A549 (cell line): Measurements from ENCODE around the gene FOXRED2. TPM values are rescaled to one million over a fixed set of nuclear protein-coding genes. Genes with fewer than 3 reads are reported as not detected.

ENCODE experiments used
- ATAC-seq, 2 experiments: fragments of 200-7000 bp in 1 of 2; fragments of >200 bp in 1 of 2; cut with Nextera tagmentation in 1 of 2; cut with Tn5 transposase in 1 of 2; 3 replicates each; pipeline versions ENCODE4 v1.8.0 to v1.9.1; 2018 to 2020; ENCODE audit warnings: mild to moderate bottlenecking in 1 of 2, moderate library complexity in 1 of 2
- CTCF ChIA-PET: fragments of 300-600 bp; sonication (Branson Sonifier 250); formaldehyde crosslinking; extraction: SDS; loops from one replicate; lab custom pipeline; 2021; ENCODE audit warnings: antibody characterized with exemption, inconsistent platforms; lab: Yijun Ruan, JAX
- POLR2A ChIA-PET: fragments of 350-600 bp; formaldehyde crosslinking; extraction: SDS; loops from one replicate; lab custom pipeline; 2021; ENCODE audit warnings: antibody characterized with exemption, inconsistent platforms; lab: Yijun Ruan, JAX
- DNase-seq, 2 experiments: peaks; one replicate each; pipeline versions ENCODE4 v3.0.0 to v3.0.0-alpha.2; 2011 to 2016; ENCODE audit warnings: low read depth in 1 of 2, low spot score in 1 of 2
- FAIRE-seq: peaks from 2 replicates; lab custom pipeline; 2011; peaks lifted over from hg19 to GRCh38; lab: Jason Lieb, UNC
- H3K27ac ChIP-seq, 2 experiments: fragments of >200 bp; sonication (Bioruptor Twin); formaldehyde crosslinking; 3 replicates each; pipeline ENCODE4 v1.5.1; 2016 to 2017
- H3K4me1 ChIP-seq: fragments of >200 bp; sonication (Bioruptor Twin); formaldehyde crosslinking; 3 replicates; pipeline ENCODE4 v1.6.1; 2016
- H3K4me2 ChIP-seq: fragments of >200 bp; sonication (Bioruptor Twin); formaldehyde crosslinking; 3 replicates; pipeline ENCODE4 v1.6.1; 2016
- H3K4me3 ChIP-seq: fragments of >200 bp; sonication (Bioruptor Twin); formaldehyde crosslinking; 3 replicates; pipeline ENCODE4 v1.5.1; 2016
- H3K9me3 ChIP-seq: fragments of >200 bp; sonication (Bioruptor Twin); formaldehyde crosslinking; 3 replicates; pipeline ENCODE4 v1.6.1; 2016
- CBX8 ChIP-seq: fragments of 200-600 bp; sonication (generic); IDR thresholded peaks from 2 replicates; pipeline ENCODE4 v1.6.1; 2016
- CEBPB ChIP-seq, 2 experiments: fragments of >200 bp in 1 of 2; sonication (Bioruptor Twin) in 1 of 2; formaldehyde crosslinking in 1 of 2; IDR thresholded peaks; 2 replicates each; pipeline ENCODE4 v1.6.1; 2012 to 2016
- EHMT2 ChIP-seq: fragments of 200-600 bp; sonication (generic); IDR thresholded peaks from 2 replicates; pipeline ENCODE4 v1.6.1; 2016; ENCODE audit warnings: antibody characterized with exemption, low read depth, mild to moderate bottlenecking, moderate library complexity
- EP300 ChIP-seq, 2 experiments: fragments of >200 bp; sonication (Bioruptor Twin); formaldehyde crosslinking; IDR thresholded peaks; 2 replicates in 1 of 2; 3 replicates in 1 of 2; pipeline ENCODE4 v1.6.1; 2016 to 2017
- FOSB ChIP-seq: fragments of 250-450 bp; sonication (Bioruptor Pico); IDR thresholded peaks from 2 replicates; pipeline ENCODE4 v1.5.0; 2020; ENCODE audit warnings: mild to moderate bottlenecking, moderate library complexity
- GATA3 ChIP-seq: IDR thresholded peaks from 2 replicates; pipeline ENCODE4 v1.6.1; 2012; ENCODE audit warnings: borderline replicate concordance
- HOXA7 ChIP-seq: fragments of 250-450 bp; sonication (Bioruptor Pico); IDR thresholded peaks from 2 replicates; pipeline ENCODE4 v1.5.0; 2020; ENCODE audit warnings: mild to moderate bottlenecking, moderate library complexity
- HOXB5 ChIP-seq: fragments of 250-450 bp; sonication (Bioruptor Pico); IDR thresholded peaks from 2 replicates; pipeline ENCODE4 v1.5.0; 2020; ENCODE audit warnings: mild to moderate bottlenecking, moderate library complexity
- KDM5A ChIP-seq: fragments of 200-600 bp; sonication (generic); IDR thresholded peaks from 2 replicates; pipeline ENCODE4 v1.6.1; 2016; ENCODE audit warnings: antibody characterized with exemption, mild to moderate bottlenecking
- NPAS2 ChIP-seq: fragments of 250-450 bp; sonication (Bioruptor Pico); IDR thresholded peaks from 2 replicates; pipeline ENCODE4 v1.8.0; 2022; ENCODE audit warnings: mild to moderate bottlenecking, moderate library complexity, borderline replicate concordance
- PHF8 ChIP-seq: fragments of 200-600 bp; sonication (generic); IDR thresholded peaks from 2 replicates; pipeline ENCODE4 v1.6.1; 2016; ENCODE audit warnings: low read depth, mild to moderate bottlenecking, antibody characterized with exemption, moderate library complexity, borderline replicate concordance
- POLR2AphosphoS2 ChIP-seq: conservative IDR thresholded peaks from 2 replicates; pipeline ENCODE4 v1.6.1; 2012; ENCODE audit warnings: low read length, improper control_type of control experiment, inconsistent platforms
- RCOR1 ChIP-seq: fragments of 150-350 bp; IDR thresholded peaks from 2 replicates; pipeline ENCODE4 v1.6.1; 2014; ENCODE audit warnings: antibody characterized with exemption, low read length, low read depth
- RFX5 ChIP-seq: fragments of 450-650 bp; IDR thresholded peaks from 2 replicates; pipeline ENCODE4 v1.7.1; 2014; ENCODE audit warnings: antibody characterized with exemption, mild to moderate bottlenecking, moderate library complexity
- RNF2 ChIP-seq: fragments of 200-600 bp; sonication (generic); IDR thresholded peaks from 2 replicates; pipeline ENCODE4 v1.6.1; 2016; ENCODE audit warnings: low read depth, mild to moderate bottlenecking, antibody characterized with exemption, moderate library complexity, borderline replicate concordance
- TFCP2L1 ChIP-seq: fragments of 250-450 bp; sonication (Bioruptor Pico); IDR thresholded peaks from 2 replicates; pipeline ENCODE4 v1.5.0; 2021; ENCODE audit warnings: mild to moderate bottlenecking
- TP53 ChIP-seq: fragments of 250-450 bp; sonication (Bioruptor Pico); IDR thresholded peaks from 2 replicates; pipeline ENCODE4 v1.5.0; 2021; ENCODE audit warnings: mild to moderate bottlenecking, moderate library complexity
- ZC3H11A ChIP-seq: fragments of 450-650 bp; IDR thresholded peaks from 2 replicates; pipeline ENCODE4 v1.6.1; 2014; ENCODE audit warnings: antibody characterized with exemption, mild to moderate bottlenecking
- ZFP36 ChIP-seq: fragments of 450-650 bp; IDR thresholded peaks from 2 replicates; pipeline ENCODE4 v1.6.1; 2014; ENCODE audit warnings: borderline replicate concordance; ENCODE audit not compliant: partially characterized antibody
- ZSCAN20 ChIP-seq: fragments of 250-450 bp; sonication (Bioruptor Pico); IDR thresholded peaks from 2 replicates; pipeline ENCODE4 v1.8.0; 2022; ENCODE audit warnings: mild to moderate bottlenecking, moderate library complexity
- WGBS: methylation state at CpG from one replicate; pipeline ENCODE4 v1.1.6; 2017; ENCODE audit errors: missing lambda C conversion rate; 5-methylcytosine and 5-hydroxymethylcytosine counted together
- polyA plus RNA-seq, 4 experiments: library from polyadenylated mRNA; depleted of rRNA in 3 of 4; stranded (reverse); fragments of >200 nt; fragmentation: RNase III in 1 of 4; extraction: RNeasy Plus Mini Kit Qiagen cat#74134 plus additional on column Dnase treatment in 1 of 4; gene quantifications; 2 replicates in 3 of 4; 3 replicates in 1 of 4; pipeline ENCODE4 v1.2.3, GENCODE V29; 2011 to 2017
- TF ChIP-seq, protein P1 (sequence below): IDR thresholded peaks from 2 replicates; pipeline ENCODE4 v1.6.1; 2012; ENCODE audit warnings: low read depth, borderline replicate concordance
- TF ChIP-seq, protein P2 (sequence below): fragments of 450-650 bp; IDR thresholded peaks from 2 replicates; pipeline ENCODE4 v1.6.1; 2014; ENCODE audit warnings: antibody characterized with exemption

FOXRED2 gene
- polyA plus RNA-seq, 2 of the 4 experiments (the other 2 are of a cell fraction) = 5.7 to 12.3 TPM

DNA sequence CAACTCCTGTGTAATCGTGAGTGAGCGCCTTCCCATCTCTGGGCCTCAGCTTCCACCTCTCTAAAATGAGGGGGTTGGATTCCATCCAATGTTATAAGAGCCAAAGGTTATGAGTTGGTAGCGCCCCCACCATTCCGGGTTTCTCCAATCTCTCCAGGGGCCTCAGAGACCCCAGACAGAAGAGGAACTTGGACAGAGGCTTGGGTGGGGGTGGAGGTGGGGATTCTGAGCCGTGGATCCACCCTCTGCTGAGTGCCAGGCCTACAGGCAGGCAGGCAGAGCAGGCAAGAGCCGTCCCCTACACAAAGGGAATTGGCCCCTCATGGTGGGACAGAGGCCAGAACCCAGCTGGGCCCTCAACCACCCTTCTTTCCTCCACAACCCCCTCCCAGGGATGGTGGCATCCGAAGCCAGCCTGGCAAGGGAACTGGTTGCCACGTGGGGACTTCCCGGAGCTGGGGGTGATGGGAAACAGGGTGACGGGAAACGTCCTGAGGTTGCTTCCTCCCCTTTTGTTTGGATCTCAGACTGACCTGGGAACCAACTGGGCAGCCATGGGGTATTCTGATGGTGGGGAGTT, 57.2 kb downstream of the FOXRED2 start:
- 71% methylated on average over 10 of the region's 11 CpGs for WGBS
- ATAC-seq (no peak), FAIRE-seq (no peak), DNase-seq (no peak)
- Histone ChIP-seq H3K4me3 (no peak overlapping the region), H3K27ac (peak overlapping the region in 1 of 2 experiments; percentile 75; a peak in 4 of 6 replicates), H3K4me2 (no peak overlapping the region), H3K4me1 (peaks cover 36% of the 10 kb centered on the region), H3K9me3 (no peaks in the 10 kb centered on the region)
- CTCF ChIA-PET = interaction anchor here (1.1 kb wide), 1 partner anchor 148 kb away, joined by 4 read pairs; no protein-coding TSS in a partner anchor
- TF ChIP-seq GATA3 (no peak), EHMT2 (no peak), EP300 (IDR thresholded peaks at IDR 0.05) (no peak), KDM5A (no peak), ZC3H11A (no peak), HOXB5 (CRISPR knock-in tag) (no peak), PHF8 (no peak), FOSB (no peak), RCOR1 (no peak), RFX5 (no peak), NPAS2 (CRISPR knock-in tag) (no peak), POLR2AphosphoS2 (no peak)
- TF ChIP-seq, protein P1, sequence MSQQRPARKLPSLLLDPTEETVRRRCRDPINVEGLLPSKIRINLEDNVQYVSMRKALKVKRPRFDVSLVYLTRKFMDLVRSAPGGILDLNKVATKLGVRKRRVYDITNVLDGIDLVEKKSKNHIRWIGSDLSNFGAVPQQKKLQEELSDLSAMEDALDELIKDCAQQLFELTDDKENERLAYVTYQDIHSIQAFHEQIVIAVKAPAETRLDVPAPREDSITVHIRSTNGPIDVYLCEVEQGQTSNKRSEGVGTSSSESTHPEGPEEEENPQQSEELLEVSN = no peak
- POLR2A ChIA-PET = no interaction called here

DNA sequence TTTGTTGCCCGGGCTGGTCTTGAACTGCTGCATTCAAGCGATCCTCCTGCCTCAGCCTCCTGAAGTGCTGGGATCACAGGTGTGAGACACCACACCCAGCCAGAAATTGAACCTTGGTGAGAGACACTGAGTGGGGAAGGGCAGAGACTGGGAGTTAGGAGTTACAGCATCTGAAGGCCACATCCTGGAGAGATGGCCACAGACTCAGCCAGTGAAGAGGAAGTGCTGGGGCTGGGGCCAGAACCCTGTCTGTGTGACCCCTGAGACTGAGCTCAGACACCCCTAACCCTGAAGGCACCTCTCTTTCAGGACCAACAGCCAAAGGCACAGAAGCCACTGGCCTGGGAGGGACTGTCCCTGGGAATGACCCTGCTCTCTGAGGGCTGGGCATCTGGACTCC, 59.2 kb downstream of the FOXRED2 start:
- no peak for ATAC-seq
- DNase-seq = no peak
- no peaks in the 10 kb centered on the region for H3K9me3 ChIP-seq
- H3K4me1 ChIP-seq = peaks cover 21% of the 10 kb centered on the region
- peak overlapping the region in 1 of 2 experiments; percentile 75; a peak in 3 of 6 replicates for H3K27ac ChIP-seq
- 94% methylated on average over 2 of the region's 2 CpGs for WGBS
- no peak overlapping the region for H3K4me3 ChIP-seq
- H3K4me2 ChIP-seq = no peak overlapping the region
- POLR2A ChIA-PET = no interaction called here
- no peak for FAIRE-seq
- CTCF ChIA-PET = interaction anchor here (0.7 to 1.1 kb wide), 3 partner anchors 11 to 60 kb away, joined by 3 read pairs; partner anchors contain the start of gene MYH9
- TF ChIP-seq EHMT2 (no peak), TP53 (CRISPR knock-in tag) (no peak), TFCP2L1 (CRISPR knock-in tag) (no peak)

DNA sequence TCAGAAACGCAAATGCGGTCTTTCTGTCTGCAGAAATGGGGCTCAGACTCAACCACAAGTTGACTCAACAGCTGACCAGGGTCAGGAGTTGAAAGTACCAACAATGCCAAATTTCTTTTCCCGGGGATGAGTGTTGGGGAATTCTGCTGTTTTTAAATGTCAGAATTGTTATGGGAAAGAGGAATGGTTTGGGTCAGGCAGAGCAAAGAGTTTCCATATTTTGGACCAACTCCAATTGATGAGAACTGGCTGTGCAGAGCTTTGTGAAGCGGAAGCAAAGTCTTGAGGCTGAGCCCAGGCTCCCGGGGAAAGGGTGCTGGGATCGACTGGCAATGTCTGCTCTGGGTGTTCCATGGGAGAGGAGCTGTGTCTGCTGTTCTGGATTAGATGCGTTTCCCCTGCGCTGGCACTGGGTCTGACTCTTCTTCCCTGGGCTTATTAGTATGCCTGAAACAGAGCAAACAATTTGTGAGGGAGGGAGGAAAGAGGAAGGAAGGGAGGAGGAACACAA, 61.6 kb downstream of the FOXRED2 start:
- FAIRE-seq (no peak), DNase-seq (no peak), ATAC-seq (peak in 1 of 2 experiments; percentile 48; a peak in 3 of 6 replicates)
- Histone ChIP-seq H3K4me2 (no peak overlapping the region), H3K4me3 (no peak overlapping the region), H3K27ac (peak overlapping the region in 1 of 2 experiments; percentile 46; a peak in 2 of 6 replicates), H3K9me3 (no peaks in the 10 kb centered on the region), H3K4me1 (peaks cover 14% of the 10 kb centered on the region)
- TF ChIP-seq, protein P2, sequence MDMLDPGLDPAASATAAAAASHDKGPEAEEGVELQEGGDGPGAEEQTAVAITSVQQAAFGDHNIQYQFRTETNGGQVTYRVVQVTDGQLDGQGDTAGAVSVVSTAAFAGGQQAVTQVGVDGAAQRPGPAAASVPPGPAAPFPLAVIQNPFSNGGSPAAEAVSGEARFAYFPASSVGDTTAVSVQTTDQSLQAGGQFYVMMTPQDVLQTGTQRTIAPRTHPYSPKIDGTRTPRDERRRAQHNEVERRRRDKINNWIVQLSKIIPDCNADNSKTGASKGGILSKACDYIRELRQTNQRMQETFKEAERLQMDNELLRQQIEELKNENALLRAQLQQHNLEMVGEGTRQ = no peak
- TF ChIP-seq TFCP2L1 (CRISPR knock-in tag) = no peak
- TF ChIP-seq HOXA7 (CRISPR knock-in tag) = no peak
- no peak for TF ChIP-seq ZSCAN20 (CRISPR knock-in tag)
- no peak for TF ChIP-seq RNF2
- no peak for TF ChIP-seq ZFP36
- no peak for TF ChIP-seq CEBPB (IDR thresholded peaks at IDR 0.05)
- TF ChIP-seq CBX8 = no peak
- no peak for TF ChIP-seq EP300 (IDR thresholded peaks at IDR 0.05)
- 70% methylated on average over 8 of the region's 8 CpGs for WGBS
- ChIA-PET POLR2A (no interaction called here), CTCF (no interaction called here)
